NCI-H1417 (cell line): ENCODE data around the gene TFIP11.

Experiments
- DNase-seq, 3 experiments: peaks; one replicate each; lab custom pipeline; 2025; lab: John Stamatoyannopoulos, UW

The TFIP11 gene

GRCh38 chr22:26503758-26504157, 8.5 kb downstream of the TFIP11 start:
- DNase-seq: no peak

DNA sequence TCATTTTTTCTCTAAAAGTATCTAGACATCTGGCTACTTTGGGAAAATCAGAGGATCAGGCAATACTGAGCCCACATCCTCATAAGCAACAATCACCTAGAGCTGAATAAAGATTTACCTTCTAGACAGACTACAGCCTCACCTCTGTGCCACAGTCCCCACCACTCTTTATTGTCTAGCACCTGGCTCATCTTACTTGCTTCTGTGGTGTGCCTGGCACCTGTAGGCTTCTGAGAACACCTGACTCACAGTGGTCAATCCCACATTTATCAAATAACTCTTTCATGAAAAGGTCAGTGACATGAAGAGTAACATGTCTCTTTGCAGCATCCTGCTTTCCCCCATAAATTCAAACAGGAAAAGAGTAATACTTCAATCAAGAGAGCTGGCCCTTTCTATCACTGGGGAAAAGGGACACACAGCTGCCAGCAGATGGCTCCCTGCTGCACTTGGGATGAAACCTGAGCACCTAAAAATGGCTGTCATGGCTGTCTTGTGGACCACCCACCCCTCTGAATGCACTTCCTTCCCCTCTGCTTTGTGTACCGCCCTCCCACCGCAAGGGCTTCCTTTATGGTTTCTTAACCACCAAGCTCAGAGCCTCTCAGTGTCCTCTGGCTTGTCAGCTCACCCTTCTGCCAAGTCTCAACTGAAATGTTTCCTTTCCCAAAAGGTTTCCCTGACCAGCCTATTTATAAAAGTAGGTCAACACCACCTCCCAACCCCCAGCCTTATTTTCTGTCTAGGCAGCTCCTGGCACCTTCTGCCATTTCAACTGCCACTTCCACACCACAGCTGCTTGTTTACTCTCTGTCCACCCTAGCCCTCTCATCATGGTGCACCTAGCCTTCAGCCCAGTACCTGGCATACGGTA, 9.3 kb downstream of the TFIP11 start:
- DNase-seq: peak in 1 of 3 experiments; percentile 35

DNA sequence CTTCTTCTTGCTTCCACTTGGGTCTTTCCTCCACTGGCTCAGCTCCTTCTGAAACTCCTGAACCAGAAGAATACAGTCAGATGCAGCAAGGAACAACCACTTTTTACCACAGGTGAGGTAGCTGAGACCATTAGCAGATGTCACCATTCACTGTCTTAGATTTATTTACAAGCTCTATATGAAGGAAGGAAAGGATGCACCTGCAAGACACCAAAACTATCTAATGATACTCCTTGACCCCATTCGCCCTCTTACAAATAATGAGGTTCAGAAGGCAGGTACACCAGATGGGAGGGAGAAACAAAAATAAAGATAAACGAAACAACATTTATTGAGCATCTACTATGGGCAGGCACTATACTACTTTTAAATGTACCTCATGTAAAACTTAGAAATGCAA, 10.3 kb downstream of the TFIP11 start:
- DNase-seq: no peak

DNA sequence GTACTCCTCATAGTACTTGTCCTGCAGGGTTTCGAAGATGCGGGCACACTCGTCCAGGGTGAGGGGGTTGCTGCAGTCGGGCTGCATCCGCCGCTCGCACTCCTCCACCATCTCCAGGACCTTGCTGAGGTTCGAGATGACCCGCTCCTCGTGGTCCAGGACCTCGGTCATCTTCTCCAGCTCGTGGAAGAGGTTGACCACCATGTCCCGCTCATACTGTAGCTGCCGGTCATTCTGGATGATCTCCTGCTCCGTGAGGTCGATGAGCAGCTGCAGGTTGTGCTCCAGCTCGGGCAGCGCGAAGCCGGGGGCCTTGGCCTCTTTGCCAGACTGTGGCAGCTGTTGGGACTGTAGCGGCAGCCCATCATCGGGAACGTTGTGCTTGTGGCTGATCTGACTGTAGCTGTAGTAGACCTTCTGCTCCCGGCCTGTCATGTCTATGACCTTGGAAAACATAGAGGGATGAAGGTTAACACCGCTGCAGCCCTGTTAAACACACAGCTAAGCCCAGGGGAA, 13.0 kb downstream of the TFIP11 start:
- no peak for DNase-seq

- no peak for DNase-seq
These were observed 15.8 kb downstream of the TFIP11 start for GRCh38 chr22:26496456-26496855.

DNA sequence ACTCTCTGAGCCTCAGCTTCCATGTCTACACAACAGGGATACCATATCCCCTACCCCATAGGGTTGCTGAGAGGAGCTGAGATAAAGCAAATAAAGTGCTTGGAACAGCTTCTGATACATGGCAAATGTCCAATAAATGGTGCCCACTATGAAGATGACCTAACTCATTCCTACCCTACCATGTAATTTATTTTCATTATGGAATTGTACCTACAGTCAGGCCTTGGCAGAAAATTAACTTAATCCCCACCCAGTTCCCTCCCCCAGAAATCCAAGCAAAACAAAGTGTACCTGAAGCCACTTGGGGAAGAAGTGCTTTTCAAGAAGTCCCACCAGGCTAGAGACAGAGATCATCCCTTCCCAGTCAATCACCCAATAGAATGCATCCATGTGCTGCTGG, 17.8 kb downstream of the TFIP11 start:
- DNase-seq: no peak

DNA sequence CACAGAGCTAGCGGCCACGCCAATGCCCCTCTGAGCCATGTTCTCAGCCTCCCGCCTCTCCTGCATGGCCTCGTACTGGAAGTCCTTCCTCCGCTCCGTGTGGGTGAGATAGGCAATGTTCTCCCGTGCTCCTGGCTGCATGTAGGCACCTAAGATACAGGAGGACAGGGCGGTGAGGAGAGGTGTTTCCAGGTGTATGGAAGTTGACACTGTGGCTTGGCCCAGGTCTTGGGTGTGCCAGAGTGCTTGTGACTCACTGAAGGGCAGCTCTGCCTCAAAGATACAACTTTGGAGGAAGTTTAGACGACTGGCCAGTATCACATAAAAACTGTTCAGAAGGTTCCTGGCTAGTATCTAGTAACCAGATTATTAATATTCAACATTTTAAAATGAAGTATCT, 20.1 kb downstream of the TFIP11 start:
- DNase-seq: no peak

- DNase-seq: no peak
These were observed 22.7 kb downstream of the TFIP11 start for GRCh38 chr22:26489447-26490036.

DNA sequence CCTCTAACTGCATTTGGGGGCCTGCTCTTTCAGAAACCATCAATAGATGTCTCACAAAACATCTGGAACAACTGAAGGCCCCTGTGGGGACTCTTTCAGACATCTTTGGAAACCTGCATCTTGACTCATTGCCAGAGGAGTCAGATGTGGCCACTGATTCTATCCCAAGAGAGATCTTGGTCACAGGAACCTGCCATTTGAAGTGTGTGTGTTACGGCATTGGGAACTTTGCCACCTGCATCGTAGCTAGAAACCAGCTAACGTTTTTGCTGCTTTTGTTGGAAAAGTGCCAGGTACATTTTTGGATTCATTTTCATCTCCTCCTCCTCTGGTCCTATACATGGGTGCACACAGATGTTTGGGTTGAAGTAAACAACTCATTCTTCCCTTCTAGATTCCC, 24.3 kb downstream of the TFIP11 start:
- DNase-seq: peak in 1 of 3 experiments; percentile 22

- DNase-seq: no peak
These were observed 25.9 kb downstream of the TFIP11 start for GRCh38 chr22:26486394-26486793.

DNA sequence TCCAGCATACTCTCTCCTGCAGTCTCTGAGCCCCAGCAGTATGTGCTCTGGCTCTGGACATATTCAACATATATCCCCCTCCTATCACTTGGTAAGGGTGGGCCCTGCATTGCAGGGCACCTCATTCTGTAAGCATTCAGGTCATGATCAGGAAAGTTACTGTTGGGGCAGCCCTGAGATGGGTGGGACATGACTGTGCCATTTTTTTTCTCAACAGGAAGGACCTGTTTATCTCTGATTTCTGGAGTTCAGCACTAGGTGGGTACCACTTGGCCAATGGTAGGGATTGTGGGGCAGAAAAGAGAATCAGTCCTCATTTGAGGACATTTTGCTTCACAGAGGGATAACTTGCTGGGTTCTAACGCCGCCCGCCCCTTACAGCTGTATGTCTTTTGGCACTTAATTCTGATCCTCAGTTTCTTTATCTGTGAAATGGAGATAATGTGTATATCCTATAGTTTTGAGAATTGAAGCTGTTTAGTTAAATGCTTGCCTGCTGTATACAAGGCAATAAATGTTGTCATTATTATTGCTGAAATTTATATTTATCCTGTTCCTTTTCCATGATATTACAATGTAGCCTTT, 26.4 kb downstream of the TFIP11 start:
- DNase-seq: no peak

GRCh38 chr22:26485013-26485412, 27.3 kb downstream of the TFIP11 start:
- no peak for DNase-seq

- DNase-seq: no peak
These were observed 27.9 kb downstream of the TFIP11 start for GRCh38 chr22:26484360-26484706.

DNA sequence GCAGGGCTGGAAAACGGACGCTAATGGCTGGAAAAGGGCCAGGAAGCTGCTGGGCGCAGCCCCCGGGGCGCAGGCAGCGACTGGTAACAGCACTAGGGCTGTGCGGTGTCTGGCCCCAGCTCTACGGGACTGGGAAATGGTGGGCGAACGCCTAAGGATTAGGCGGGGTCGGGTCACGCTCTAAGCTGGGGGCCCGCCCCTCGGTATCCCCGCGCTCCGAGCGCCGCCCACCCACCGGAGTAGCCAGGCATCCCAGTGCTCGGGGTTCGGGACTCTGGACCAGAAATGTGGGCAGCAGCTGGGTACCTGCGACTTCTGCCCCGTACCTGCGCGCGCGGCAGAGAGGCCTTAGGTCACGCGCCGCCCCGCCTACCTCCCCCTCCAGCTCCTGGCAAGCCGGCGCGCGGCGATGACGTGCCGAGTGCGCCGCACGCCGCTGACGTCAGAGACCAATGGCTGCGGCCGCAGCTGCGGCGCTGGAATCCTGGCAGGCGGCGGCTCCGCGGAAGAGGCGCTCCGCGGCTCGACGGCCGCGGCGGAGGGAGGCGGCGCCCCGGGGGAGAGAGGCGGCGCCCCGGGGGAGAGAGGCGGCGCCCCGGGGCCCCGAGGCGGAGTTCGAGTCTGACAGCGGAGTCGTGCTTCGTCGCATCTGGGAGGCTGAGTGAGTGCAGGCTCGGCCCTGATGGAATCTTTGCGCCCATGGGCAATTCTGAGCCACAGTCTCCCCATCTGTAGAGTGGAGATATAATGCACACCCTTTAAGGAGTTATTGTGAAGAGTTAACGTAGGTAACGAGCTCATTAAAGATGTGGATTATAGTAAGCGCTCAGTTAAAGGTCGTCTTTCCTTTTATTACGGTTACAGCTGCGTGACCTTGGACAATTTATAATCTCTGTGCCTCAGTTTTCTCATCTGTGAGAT, 28.6 kb downstream of the TFIP11 start, which contains the start of the genes HPS4 and SRRD:
TSS of gene HPS4 (minus strand) at position 345 of the 921 bp plus-strand sequence. CDS start 2,021 bp downstream, outside the sequence.
TSS of gene SRRD (plus strand) at position 439 of the 921 bp plus-strand sequence. CDS start at position 453, 14 bp downstream.
- DNase-seq: peak; percentile 86 to 90 (median 90)

DNA sequence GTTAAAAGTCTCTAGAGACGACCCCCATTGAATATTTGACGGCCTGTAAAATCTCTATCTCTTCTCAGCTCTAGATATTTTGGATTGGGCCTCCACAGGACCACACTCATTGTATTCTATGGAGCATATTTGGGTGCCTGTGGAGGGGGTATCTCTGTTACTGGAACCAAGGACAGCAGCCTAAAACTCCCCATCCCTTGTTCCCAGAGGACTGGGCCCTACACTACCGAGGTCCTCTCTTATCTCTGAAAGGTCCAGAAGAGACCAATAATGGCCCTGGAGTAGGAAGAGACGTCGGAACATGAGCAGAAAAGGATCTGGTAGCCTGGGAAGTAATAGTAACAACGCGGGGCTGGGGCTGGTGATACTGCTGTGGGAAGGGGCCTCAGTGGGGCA, 29.2 kb downstream of the TFIP11 start:
- DNase-seq: no peak

GRCh38 chr22:26482161-26482560, 30.1 kb downstream of the TFIP11 start:
- no peak for DNase-seq

- DNase-seq: no peak
These were observed 30.6 kb downstream of the TFIP11 start for GRCh38 chr22:26481694-26482093.

DNA sequence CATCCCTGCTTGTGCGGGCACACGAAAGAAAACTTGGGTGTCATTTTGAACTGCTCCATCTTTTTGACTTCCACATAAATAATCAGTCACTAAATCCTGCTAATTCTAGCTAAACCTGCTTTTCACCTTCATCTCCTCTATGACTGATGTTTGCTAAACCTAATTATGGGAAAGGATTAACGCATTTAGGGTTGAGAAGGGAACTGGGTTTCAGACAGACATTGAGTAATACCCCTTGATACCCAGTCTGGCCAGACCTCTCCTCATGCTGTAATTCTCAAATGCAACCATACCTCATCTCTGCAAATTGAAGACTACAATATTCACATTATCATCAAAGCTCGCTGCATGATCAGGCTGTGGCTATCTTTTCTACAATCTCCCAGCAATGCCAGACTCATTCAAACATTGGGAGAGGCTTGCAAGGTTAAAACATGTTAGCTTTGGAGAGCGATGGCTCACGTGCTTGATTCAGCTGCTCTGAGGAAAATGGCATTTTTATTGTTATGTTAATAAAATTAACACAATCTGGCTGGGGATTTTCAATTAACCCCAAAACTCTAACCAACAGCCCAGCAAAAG, 31.1 kb downstream of the TFIP11 start:
- DNase-seq: no peak

DNA sequence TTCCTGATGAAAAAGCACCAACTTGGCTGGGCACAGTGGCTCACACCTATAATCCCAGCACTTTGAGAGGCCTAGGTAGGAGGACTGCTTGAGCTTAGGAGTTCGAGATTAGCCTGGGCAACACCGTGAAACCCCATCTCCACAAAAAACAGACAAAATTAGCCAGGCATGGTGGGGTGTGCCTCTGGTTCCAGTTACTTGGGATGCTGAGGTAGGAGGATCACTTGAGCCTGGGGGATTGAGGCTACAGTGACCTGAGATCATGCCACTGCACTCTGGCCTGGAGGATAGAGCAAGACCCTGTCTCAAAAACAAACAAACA, 31.7 kb downstream of the TFIP11 start:
- no peak for DNase-seq

GRCh38 chr22:26479792-26480610, 32.3 kb downstream of the TFIP11 start:
- DNase-seq: peak in 1 of 3 experiments; percentile 19
